GM19025 (cell line): ENCODE data around the gene WDR26.
A peak's percentile ranks its signal among the peaks of the same experiment; 100 is the strongest.

Experiments
- ATAC-seq: cut with Tn5 transposase; IDR thresholded peaks from one replicate; pipeline ENCODE4 v1.9.1; 2021; ENCODE audit warnings: mild to moderate bottlenecking, low read depth, moderate library complexity; ENCODE audit not compliant: unreplicated experiment

Gene WDR26

GRCh38 chr1:224402472-224403036 lies 32.0 kb downstream of the WDR26 start:
- no peak for ATAC-seq

GRCh38 chr1:224399887-224400286 lies 34.7 kb downstream of the WDR26 start:
- ATAC-seq: no peak

GRCh38 chr1:224393294-224393693 lies 41.3 kb downstream of the WDR26 start:
- no peak for ATAC-seq

GRCh38 chr1:224392411-224393249 lies 42.0 kb downstream of the WDR26 start:
- ATAC-seq: no peak

GRCh38 chr1:224390517-224390916 lies 44.1 kb downstream of the WDR26 start:
- no peak for ATAC-seq

- no peak for ATAC-seq
Measured at GRCh38 chr1:224387943-224388342, 46.7 kb downstream of the WDR26 start.

- ATAC-seq: no peak
Measured at GRCh38 chr1:224387302-224387912, 47.2 kb downstream of the WDR26 start.

- no peak for ATAC-seq
Measured at GRCh38 chr1:224383218-224383617, 51.4 kb downstream of the WDR26 start.

GRCh38 chr1:224381880-224382548 lies 52.6 kb downstream of the WDR26 start:
- ATAC-seq: no peak

GRCh38 chr1:224380003-224380402 lies 54.6 kb downstream of the WDR26 start:
- ATAC-seq: peak; percentile 56

- ATAC-seq: no peak
Measured at GRCh38 chr1:224378855-224379631, 55.6 kb downstream of the WDR26 start.

- peak; percentile 52 for ATAC-seq
Measured at GRCh38 chr1:224377676-224378006, 57.0 kb downstream of the WDR26 start.

GRCh38 chr1:224375059-224375458 lies 59.5 kb downstream of the WDR26 start:
- ATAC-seq: no peak

- no peak for ATAC-seq
Measured at GRCh38 chr1:224373008-224373590, 61.5 kb downstream of the WDR26 start.

- peak; percentile 67 for ATAC-seq
Measured at GRCh38 chr1:224368409-224368808, 66.2 kb downstream of the WDR26 start.

GRCh38 chr1:224359207-224359606 lies 75.4 kb downstream of the WDR26 start:
- ATAC-seq: no peak

GRCh38 chr1:224358237-224358636 lies 76.4 kb downstream of the WDR26 start:
- ATAC-seq: no peak

- no peak for ATAC-seq
Measured at GRCh38 chr1:224357626-224358124, 76.9 kb downstream of the WDR26 start.

- peak; percentile 98 for ATAC-seq
Measured at GRCh38 chr1:224356685-224357625, 77.6 kb downstream of the WDR26 start, which contains the start of gene CNIH4. Gene CNIH4 (plus strand): TSS chr1:224356879. CDS start chr1:224356925, 46 bp downstream.
